RPMI8226 (cell line): ENCODE results near the gene ST3GAL3.

Experiments used
- DNase-seq: peaks from one replicate; pipeline ENCODE4 v3.0.0-alpha.2; 2015

ST3GAL3 gene

GRCh38 chr1:43947874-43948437, 240.6 kb downstream of the ST3GAL3 start:
- peak; percentile 36 for DNase-seq

- no peak for DNase-seq
These were observed 242.3 kb downstream of the ST3GAL3 start for GRCh38 chr1:43949678-43950077.

GRCh38 chr1:43951021-43951985, 244.0 kb downstream of the ST3GAL3 start:
- no peak for DNase-seq

- no peak for DNase-seq
These were observed 245.5 kb downstream of the ST3GAL3 start for GRCh38 chr1:43952731-43953346.

- DNase-seq = no peak
These were observed 246.0 kb downstream of the ST3GAL3 start for GRCh38 chr1:43953361-43953760.

- no peak for DNase-seq
These were observed 246.7 kb downstream of the ST3GAL3 start for GRCh38 chr1:43954036-43954435.

GRCh38 chr1:43956234-43956633, 248.9 kb downstream of the ST3GAL3 start:
- DNase-seq = no peak

GRCh38 chr1:43957407-43958040, 250.2 kb downstream of the ST3GAL3 start:
- DNase-seq = no peak

- DNase-seq = no peak
These were observed 251.3 kb downstream of the ST3GAL3 start for GRCh38 chr1:43958351-43959255.

- DNase-seq = no peak
These were observed 253.5 kb downstream of the ST3GAL3 start for GRCh38 chr1:43960798-43961197.

- no peak for DNase-seq
These were observed 254.4 kb downstream of the ST3GAL3 start for GRCh38 chr1:43961692-43962091.

GRCh38 chr1:43962324-43962723, 255.0 kb downstream of the ST3GAL3 start:
- no peak for DNase-seq

- no peak for DNase-seq
These were observed 255.7 kb downstream of the ST3GAL3 start for GRCh38 chr1:43963006-43963405.

- no peak for DNase-seq
These were observed 256.6 kb downstream of the ST3GAL3 start for GRCh38 chr1:43963890-43964289.

- no peak for DNase-seq
These were observed 258.0 kb downstream of the ST3GAL3 start for GRCh38 chr1:43965316-43965715.

GRCh38 chr1:43968348-43968948, 261.1 kb downstream of the ST3GAL3 start:
- DNase-seq = peak; percentile 75

- no peak for DNase-seq
These were observed 262.0 kb downstream of the ST3GAL3 start for GRCh38 chr1:43969416-43969745.

GRCh38 chr1:43969746-43970466, 262.6 kb downstream of the ST3GAL3 start, which contains the start of gene DPH2:
Gene DPH2, plus strand, starts transcription at chr1:43970010. Its CDS starts 166 bp downstream, at chr1:43970176.
- DNase-seq = peak; percentile 99

- DNase-seq = no peak
These were observed 263.2 kb downstream of the ST3GAL3 start for GRCh38 chr1:43970502-43970901.

GRCh38 chr1:43970911-43971310, 263.6 kb downstream of the ST3GAL3 start:
- DNase-seq = no peak

- no peak for DNase-seq
These were observed 264.1 kb downstream of the ST3GAL3 start for GRCh38 chr1:43971336-43971980.
